Heart right ventricle (tissue), 16 donors: ENCODE measurements around the gene PAPSS1. TPM values are rescaled to one million over a fixed set of nuclear protein-coding genes. Genes with fewer than 3 reads are reported as not detected.

Experiments
- ATAC-seq, 8 donors: fragments of 200-7000 bp; cut with Tn5 transposase; one replicate each; pipeline ENCODE4 v1.9.1; 2020; ENCODE audit warnings: mild to moderate bottlenecking in 8 of 8, moderate library complexity in 8 of 8, moderate number of reproducible peaks in 1 of 8
- DNase-seq, 2 donors: peaks; one replicate each; pipeline ENCODE4 v3.0.0-alpha.2; 2020
- H3K27ac ChIP-seq, 10 donors: fragments of 200-600 bp; sonication (generic) in 2 of 10; one replicate each; pipeline versions ENCODE4 v1.5.0 to v1.8.0; 2020 to 2022; ENCODE audit warnings: mild to moderate bottlenecking in 3 of 10
- H3K27me3 ChIP-seq, 7 donors: fragments of 200-600 bp; one replicate each; pipeline ENCODE4 v1.8.0; 2021 to 2022; ENCODE audit warnings: mild to moderate bottlenecking in 2 of 7
- H3K36me3 ChIP-seq, 9 donors: fragments of 200-600 bp; sonication (generic) in 1 of 9; one replicate each; pipeline versions ENCODE4 v1.5.0 to v1.8.0; 2020 to 2022; ENCODE audit warnings: mild to moderate bottlenecking in 2 of 9
- H3K4me1 ChIP-seq, 9 donors: fragments of 200-600 bp; sonication (generic) in 1 of 9; one replicate each; pipeline versions ENCODE4 v1.5.0 to v1.8.0; 2020 to 2022; ENCODE audit warnings: mild to moderate bottlenecking in 4 of 9
- H3K4me3 ChIP-seq, 10 donors: fragments of 200-600 bp; sonication (generic) in 2 of 10; one replicate each; pipeline versions ENCODE4 v1.5.0 to v1.8.0; 2020 to 2022; ENCODE audit warnings: mild to moderate bottlenecking in 7 of 10, moderate library complexity in 2 of 10
- H3K9me3 ChIP-seq, 11 donors: fragments of 200-600 bp in 10 of 11; sonication (generic) in 2 of 11; one replicate each; pipeline versions ENCODE4 v1.5.0 to v1.8.0; 2013 to 2022; ENCODE audit warnings: mild to moderate bottlenecking in 2 of 11, control low read depth in 1 of 11, moderate library complexity in 1 of 11
- CTCF ChIP-seq, 9 donors: fragments of 200-600 bp; sonication (generic) in 2 of 9; IDR thresholded peaks; one replicate each; pipeline versions ENCODE4 v1.5.0 to v1.8.0; 2021 to 2022; ENCODE audit warnings: antibody characterized with exemption in 9 of 9, mild to moderate bottlenecking in 5 of 9, moderate library complexity in 1 of 9
- WGBS, 2 donors: extraction: QIAGEN DNeasy Blood & Tissue Kit; methylation state at CpG; one replicate each; pipeline ENCODE4 v1.1.7; 2013; ENCODE audit warnings: inconsistent platforms in 1 of 2; 5-methylcytosine and 5-hydroxymethylcytosine counted together
- intact Hi-C, 10 donors: fragments of 100-400 bp; cut with DNase I; formaldehyde crosslinking; loops; one replicate each; pipeline versions ENCODE4 v1.11.1 to v1.14.2; 2022
- long read RNA-seq, 3 donors: library from polyadenylated mRNA; unstranded; transcript quantifications; one replicate each; pipeline ENCODE4 v2.0.0, GENCODE V29; 2020 to 2021
- polyA plus RNA-seq, 2 donors: library from polyadenylated mRNA; stranded (reverse); fragments of 200-250 nt; gene quantifications; one replicate each; pipeline ENCODE4 v1.2.3, GENCODE V29; 2013
- total RNA-seq, 10 donors: library from RNA; stranded (reverse); fragmentation: NEBNext Ultra II Directional in 3 of 10; extraction: Animal tissue kit (Norgen Biotek cat#: 25700) in 3 of 10; gene quantifications; one replicate each; pipeline versions ENCODE4 v1.2.1 to v1.2.4, GENCODE V29; 2021 to 2023
- donor health status: Arrhythmogenic right ventricular cardiomyopathy.
- donor health status: ischemic (EF 13 %, LVEDD 7.1; RV severe dilation, severe dysfunction).
- donor health status: healthy with polysubstance abuse.
- donor health status: DM: no; HTN: yes; CAD: no.
- donor health status: DM: no; HTN: no; CAD: no.
- donor health status: ischemic (EF 25% LVEDD 6.9; RV normal size, moderate dysfunction).
- donor health status: ischemic (EF 25% LVEDD 5.7; RV mildly dilated, moderate dysfunction).
- donor health status: healthy.
- donor health status: DM: yes; HTN: yes; CAD: no.
- donor health status: Ischemic cardiomyopathy.
- donor health status: ischemic (EF 35%, LVEDD 5.7; RV mildly dilated, moderate dysfunction).
- donor health status: nonischemic (EF 11% LVEDD 7.7; RV severe dilation, severe dysfunction).
- donor health status: DM: yes; HTN: yes; CAD: no.
- donor health status: PGD.
- donor health status: ischemic (EF 29% LVEDD 5.4; RV normal size, mild dysfunction).
- donor health status: nonischemic (EF 23%, LVEDD 6.1; RV moderate dilation, normal function).

PAPSS1 gene
- total RNA-seq = 10 to 100 TPM in 7 of 10 donors, 1 to 10 TPM in 3; 8.5 to 18.9 (median 10.7) TPM
- 10 to 100 TPM in 1 of 2 donors, 1 to 10 TPM in 1; 6.9 to 14.7 TPM for polyA plus RNA-seq
- long read RNA-seq, donor 1, transcript PAPSS1-201 (12 exons, 2,731 nt) = major isoform, 15 of 18 reads
- long read RNA-seq, donor 1, partial matches to known transcripts = 2 of 18 reads
- long read RNA-seq, donor 1, other reads (novel, unspliced or antisense) = 1 of 18 reads
- long read RNA-seq, donor 2, transcript PAPSS1-201 (12 exons, 2,731 nt) = major isoform, 22 of 26 reads
- long read RNA-seq, donor 2, partial matches to known transcripts = 1 of 26 reads
- long read RNA-seq, donor 2, other reads (novel, unspliced or antisense) = 3 of 26 reads
- long read RNA-seq, donor 3, transcript PAPSS1-201 (12 exons, 2,731 nt) = major isoform, 28 of 34 reads
- long read RNA-seq, donor 3, partial matches to known transcripts = 3 of 34 reads
- long read RNA-seq, donor 3, other reads (novel, unspliced or antisense) = 3 of 34 reads

GRCh38 chr4:107719922-107720722 is at the start of gene PAPSS1:
Gene PAPSS1, minus strand, starts transcription at chr4:107720234. Its CDS starts 55 bp downstream, at chr4:107720179.
- no peak for TF ChIP-seq CTCF (IDR thresholded peaks at IDR 0.05)
- H3K4me3 ChIP-seq = peak within 1 kb of the TSS; percentile 53 to 100 (median 92)
- ATAC-seq (peak; percentile 98 to 100 (median 99)), DNase-seq (peak; percentile 96 to 97)
- peak within 1 kb of the TSS in 9 of 10 donors; percentile 73 to 90 (median 84) for H3K27ac ChIP-seq
- peaks cover 0 to 23% (median 14%) of the 10 kb centered on the region in 9 donors for H3K4me1 ChIP-seq
- H3K9me3 ChIP-seq = no peaks in the 10 kb centered on the region
- WGBS, 2 donors = 0% methylated on average over 90 of the region's 90 CpGs
- H3K36me3 ChIP-seq = no peaks in the 10 kb centered on the region
- intact Hi-C loops = loop anchor here in 1 of 10 donors (10.0 kb wide), 1 partner anchor 905 kb away; the partner anchor contains the start of gene RPL34
- H3K27me3 ChIP-seq = no peaks in the 10 kb centered on the region

- Histone ChIP-seq H3K9me3 (no peaks in the 10 kb centered on the region), H3K36me3 (no peaks in the 10 kb centered on the region), H3K27me3 (no peaks in the 10 kb centered on the region), H3K4me1 (peaks cover 0 to 9% (median 0%) of the 10 kb centered on the region in 9 donors), H3K27ac (no peak overlapping the region), H3K4me3 (no peak overlapping the region)
- 75 to 79% methylated on average over 10 of the region's 10 CpGs for WGBS, 2 donors
- TF ChIP-seq CTCF (IDR thresholded peaks at IDR 0.05) = peak in 5 of 9 donors; percentile 9 to 22 (median 16)
- ATAC-seq = no peak
- DNase-seq = peak in 1 of 2 donors; percentile 12
- intact Hi-C loops = loop anchor here in 1 of 10 donors (5.0 kb wide), 1 partner anchor 57 kb away; no protein-coding TSS in a partner anchor
Measured at GRCh38 chr4:107760281-107760947, 40.4 kb upstream of the PAPSS1 start.

GRCh38 chr4:107757864-107758476 is 37.9 kb upstream of the PAPSS1 start:
- intact Hi-C loops = loop anchor here (1.0 to 5.0 kb wide), 5 partner anchors 64 to 159 kb away; partner anchors contain the start of gene SGMS2 (in 2 of the 10)
- DNase-seq (no peak), ATAC-seq (peak in 1 of 8 donors; percentile 42)
- no peak overlapping the region for H3K27ac ChIP-seq
- H3K4me3 ChIP-seq = no peak overlapping the region
- 45 to 46% methylated on average over 2 of the region's 2 CpGs for WGBS, 2 donors
- peaks cover 0 to 10% (median 0%) of the 10 kb centered on the region in 9 donors for H3K4me1 ChIP-seq
- TF ChIP-seq CTCF (IDR thresholded peaks at IDR 0.05) = peak in 8 of 9 donors; percentile 42 to 75 (median 58)
- H3K36me3 ChIP-seq = no peaks in the 10 kb centered on the region
- H3K9me3 ChIP-seq = no peaks in the 10 kb centered on the region
- no peaks in the 10 kb centered on the region for H3K27me3 ChIP-seq
